Anterior cingulate cortex (tissue), 58 donors: Measurements from ENCODE around the gene RNF217.
"Not testable (repeated sequence)": the region's sequence is repeated elsewhere in the genome, so short reads cannot be mapped to it uniquely, and the experiment has no call there.

Source experiments
- DNase-seq, 58 donors: peaks; one replicate each; lab custom pipeline; 2025; lab: John Stamatoyannopoulos, UW

Gene RNF217

DNA sequence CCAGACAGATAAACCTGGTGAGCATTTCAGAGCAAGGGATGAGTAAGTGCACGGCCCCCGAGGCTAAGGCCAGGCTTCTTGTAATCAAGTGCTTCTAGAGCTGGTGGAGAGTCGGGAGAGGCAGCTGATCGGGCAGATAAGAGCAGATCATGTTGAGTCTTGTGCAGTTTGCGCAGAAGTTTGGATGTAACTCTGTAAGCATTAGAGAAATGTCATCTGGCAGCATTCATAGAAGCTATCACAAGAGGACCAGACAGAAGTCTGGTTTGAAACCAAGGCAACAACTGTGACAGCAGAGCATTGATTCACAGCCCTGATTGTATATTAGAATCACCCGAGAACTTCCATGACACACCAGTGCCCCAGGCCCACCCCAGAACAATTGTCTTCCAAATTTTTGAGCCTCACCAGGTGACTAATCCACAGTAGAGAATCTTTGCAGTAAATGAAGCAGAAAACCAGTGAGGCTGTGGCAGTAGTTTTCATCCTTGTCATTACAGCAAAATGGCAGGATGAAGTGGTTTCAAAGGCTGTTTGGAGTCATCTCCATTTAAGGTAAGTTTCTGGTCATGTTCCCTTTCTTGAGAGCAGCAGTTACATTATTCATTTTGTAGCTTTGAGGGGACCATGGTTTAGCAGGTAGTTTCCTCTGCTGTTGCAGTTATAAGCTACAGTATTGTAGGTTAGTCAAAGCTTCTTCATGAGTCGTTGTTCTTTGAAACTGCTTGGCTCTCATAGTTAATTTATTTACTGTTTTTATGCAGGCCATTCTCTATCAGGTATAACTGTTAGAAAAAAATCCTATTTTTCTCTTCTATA lies 84.1 kb downstream of the RNF217 start:
- no peak for DNase-seq

DNA sequence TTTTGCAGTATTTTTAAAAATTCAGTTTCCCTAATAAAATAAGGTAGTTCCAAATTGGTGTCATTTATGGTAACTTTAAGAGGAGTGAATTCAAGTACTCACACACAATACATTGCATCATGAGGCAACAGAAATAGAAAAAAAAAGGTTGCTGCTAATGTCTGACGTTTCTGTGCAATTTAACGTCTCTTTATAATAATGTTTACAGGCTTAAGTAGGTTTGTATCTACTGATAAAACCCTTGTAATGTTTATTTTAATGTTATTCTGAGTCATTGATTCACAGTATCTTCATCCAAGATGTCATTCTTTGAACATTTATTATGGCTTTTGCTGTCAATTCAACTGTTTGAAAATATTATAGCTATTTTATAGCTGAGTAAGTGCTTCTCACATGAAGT lies 86.0 kb downstream of the RNF217 start:
- DNase-seq = no peak

- DNase-seq = no peak
Observed at GRCh38 chr6:125050663-125051318, 88.6 kb downstream of the RNF217 start.

GRCh38 chr6:125053809-125054208 lies 91.6 kb downstream of the RNF217 start:
- DNase-seq = no peak

- DNase-seq = peak in 6 of 58 donors; percentile 4 to 66 (median 30)
Observed at GRCh38 chr6:125054331-125054730, 92.1 kb downstream of the RNF217 start.

GRCh38 chr6:125057392-125058246 lies 95.4 kb downstream of the RNF217 start:
- no peak for DNase-seq

GRCh38 chr6:125058546-125058945 lies 96.3 kb downstream of the RNF217 start:
- no peak for DNase-seq

- DNase-seq = no peak
Observed at GRCh38 chr6:125063307-125063706, 101.1 kb downstream of the RNF217 start.

- DNase-seq = no peak
Observed at GRCh38 chr6:125066140-125066539, 103.9 kb downstream of the RNF217 start.

GRCh38 chr6:125066964-125067363 lies 104.7 kb downstream of the RNF217 start:
- no peak for DNase-seq

DNA sequence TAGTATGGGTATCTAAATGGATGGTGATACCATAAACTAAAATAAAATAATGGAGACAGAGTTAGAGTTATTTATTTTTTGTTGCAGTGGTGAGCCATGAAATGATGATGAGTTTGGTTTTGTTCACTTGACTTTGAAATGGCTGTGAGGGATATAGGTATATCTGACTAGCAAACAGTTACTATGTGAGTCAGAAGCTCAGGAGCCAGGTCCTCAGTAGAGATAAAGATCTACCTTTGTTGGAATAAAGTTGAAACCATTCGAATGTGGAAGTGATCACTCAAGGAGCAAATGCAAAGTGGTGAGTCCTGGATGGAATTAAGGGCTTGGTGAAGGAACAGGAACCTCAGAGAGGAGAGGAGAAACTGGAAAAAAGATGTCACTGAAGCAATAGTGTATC lies 105.3 kb downstream of the RNF217 start:
- no peak for DNase-seq

DNA sequence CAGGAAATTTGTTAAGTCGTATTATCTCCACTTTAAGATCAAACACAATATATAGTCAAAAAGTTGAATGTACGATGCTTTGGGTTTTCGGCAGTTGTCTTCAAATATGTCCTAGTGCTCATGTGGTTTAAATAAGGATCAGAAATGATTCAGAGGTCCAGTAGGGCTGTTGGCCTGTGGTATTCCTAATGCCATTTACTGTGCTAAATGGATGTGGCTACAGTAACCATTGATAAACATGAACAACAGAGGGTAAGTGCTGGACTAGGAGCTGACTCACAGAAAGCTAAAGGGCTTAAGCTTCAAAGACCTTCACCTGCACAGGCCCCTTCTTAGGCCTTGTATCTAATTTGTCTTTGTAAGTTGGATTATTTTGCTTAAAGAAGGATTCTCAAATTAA lies 110.8 kb downstream of the RNF217 start:
- no peak for DNase-seq

DNA sequence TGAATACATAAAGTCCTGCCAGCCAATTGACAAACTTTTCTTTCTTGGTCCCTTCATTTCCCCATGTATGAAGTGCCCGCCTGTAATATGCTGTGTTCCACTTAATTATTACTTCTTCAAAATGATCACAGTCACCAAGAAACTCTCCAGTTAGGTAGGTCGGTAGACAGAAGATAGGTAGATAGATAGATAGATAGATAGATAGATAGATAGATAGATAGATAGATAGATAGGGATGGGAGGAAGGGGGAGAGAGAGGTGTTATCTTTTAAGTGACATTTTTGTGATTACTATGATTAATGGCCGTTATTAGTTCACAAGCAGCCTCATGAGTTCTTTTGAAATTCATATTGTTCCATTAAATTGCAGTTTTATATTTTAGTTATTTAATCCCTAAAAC lies 111.9 kb downstream of the RNF217 start:
- no peak for DNase-seq

DNA sequence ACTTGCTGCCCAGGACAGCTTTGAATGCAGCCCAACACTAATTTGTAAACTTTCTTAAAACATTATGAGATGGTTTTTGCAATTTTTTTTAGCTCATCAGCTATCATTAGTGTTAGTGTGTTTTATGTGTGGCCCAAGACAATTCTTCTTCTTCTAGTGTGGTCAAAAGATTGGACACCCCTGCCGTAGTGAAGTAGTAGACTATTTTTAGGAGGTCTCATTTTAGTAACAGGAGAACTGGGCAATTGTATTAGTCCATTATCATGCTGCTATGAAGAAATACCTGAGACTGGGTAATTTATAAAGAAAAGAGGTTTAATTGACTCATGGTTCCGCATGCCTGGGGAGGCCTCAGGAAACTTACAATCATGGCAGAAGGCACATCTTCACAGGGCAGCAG lies 112.8 kb downstream of the RNF217 start:
- not testable (repeated sequence) for DNase-seq

DNA sequence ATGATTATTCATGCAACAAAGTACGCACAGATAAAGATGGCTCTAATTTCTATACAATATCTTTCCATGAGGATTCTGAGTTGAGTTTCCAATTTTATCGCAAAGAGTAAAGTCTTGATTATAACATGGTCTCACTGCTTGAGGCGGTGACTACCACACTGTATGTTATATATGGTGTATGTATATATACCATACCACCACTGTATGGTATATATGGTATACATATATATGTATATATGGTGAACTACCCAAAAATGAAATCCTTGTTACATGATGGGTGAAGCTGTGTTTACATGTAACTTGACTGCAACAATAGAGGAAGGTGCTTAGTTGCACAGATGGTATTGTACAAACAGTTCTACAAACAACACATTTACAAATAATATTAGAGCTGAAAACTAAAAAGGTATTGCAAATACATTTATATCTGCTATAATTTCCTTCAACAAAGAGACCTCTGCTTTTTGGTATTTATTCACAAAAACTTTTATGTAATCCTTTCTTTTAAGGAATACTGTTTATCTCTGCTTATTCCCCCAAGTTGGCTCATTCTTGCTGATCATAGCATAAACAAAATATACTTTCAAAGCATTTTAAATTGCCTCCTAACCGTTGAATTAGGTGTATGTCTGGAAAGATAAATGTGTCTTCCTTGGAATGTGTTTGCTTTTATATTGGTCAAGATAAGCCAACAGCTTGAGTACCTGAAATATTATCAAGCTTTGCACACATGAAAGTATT lies 113.7 kb downstream of the RNF217 start:
- DNase-seq = no peak

DNA sequence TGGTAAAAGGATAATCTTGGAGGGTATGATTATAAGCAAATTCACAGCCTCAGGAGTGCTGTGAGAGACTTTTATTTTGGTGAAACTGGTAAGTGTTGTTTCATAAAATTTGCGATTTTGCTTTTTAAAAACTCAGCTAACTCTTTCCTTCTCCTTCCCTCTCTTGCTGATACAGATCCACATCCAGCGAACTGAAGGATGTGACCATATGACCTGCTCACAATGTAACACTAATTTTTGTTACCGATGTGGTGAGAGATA lies 114.2 kb downstream of the RNF217 start:
- DNase-seq = no peak

GRCh38 chr6:125077453-125077852 lies 115.2 kb downstream of the RNF217 start:
- no peak for DNase-seq

DNA sequence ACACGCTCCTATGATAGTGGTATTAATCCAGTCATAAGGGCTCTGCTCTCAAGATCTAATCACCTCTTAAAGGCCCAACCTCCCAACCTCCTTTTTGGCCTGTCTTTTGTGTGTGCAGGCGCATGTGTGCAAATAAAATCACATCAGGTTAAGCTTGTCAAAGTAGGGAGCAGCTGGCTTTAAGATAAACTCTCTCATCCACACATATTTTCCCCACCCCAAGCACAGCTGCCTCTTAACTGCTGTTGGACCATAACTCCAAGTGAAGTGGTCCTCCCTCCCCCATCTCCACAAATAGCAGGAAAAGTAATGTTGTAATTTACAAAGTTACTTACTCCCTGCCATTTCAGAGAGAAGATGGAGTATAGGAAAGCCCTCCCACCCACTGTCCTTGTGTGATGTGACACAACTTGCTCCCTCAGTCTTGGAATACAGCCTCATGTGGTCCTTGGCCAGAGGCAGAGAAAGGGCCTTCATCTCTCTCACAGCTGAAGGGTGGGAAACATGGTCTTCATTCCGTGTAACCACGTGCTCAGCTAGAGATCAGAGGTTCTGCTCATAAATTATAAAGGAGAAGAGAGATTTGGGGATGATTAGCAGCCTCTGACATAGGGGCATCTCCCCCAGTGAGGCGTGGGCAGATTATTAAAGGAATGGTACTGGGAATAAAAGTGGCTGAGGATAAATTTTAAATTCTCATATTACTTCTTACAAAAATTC lies 116.5 kb downstream of the RNF217 start:
- no peak for DNase-seq

DNA sequence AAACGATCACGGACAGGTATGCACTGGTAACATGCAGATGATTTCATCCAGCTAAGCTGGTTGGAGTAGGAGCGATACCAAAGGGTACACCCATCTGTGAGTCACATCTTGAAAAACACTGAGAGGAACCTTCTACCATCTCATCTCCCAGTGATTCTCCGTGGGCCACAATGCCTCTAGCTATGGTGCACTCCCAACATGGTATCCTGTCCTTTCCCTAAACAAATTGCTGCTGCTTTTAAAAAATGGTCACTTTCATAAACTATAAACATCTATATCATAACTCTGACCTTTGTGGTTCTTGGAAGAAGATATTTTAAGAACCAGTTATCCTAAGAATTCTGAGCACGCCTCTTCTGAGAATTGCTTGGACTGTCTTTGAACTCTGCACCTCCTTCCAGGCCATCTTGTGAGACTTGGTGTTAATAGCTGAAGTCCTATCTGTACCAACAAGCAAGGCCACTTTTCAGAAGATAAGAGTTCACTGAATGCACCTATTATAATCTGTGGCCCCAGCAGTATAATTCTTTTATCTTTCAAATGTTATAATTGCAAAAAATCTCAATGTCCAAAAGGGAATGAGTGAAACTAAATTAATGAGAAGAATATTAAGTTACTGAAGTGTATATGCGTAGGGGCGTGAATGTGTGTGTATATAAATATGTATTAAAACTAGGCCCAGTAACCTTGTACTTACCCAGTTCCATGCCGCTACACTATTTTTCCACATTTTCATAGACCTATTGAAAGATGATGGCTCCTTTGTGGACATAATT lies 120.9 kb downstream of the RNF217 start:
- no peak for DNase-seq

GRCh38 chr6:125083684-125083990 lies 121.4 kb downstream of the RNF217 start:
- DNase-seq = no peak
